GM12892 (cell line): ENCODE data around the gene TMEM120A. TPM values are rescaled to one million over a fixed set of nuclear protein-coding genes. Genes with fewer than 3 reads are reported as not detected.
"Not testable (repeated sequence)": the region's sequence is repeated elsewhere in the genome, so short reads cannot be mapped to it uniquely, and the experiment has no call there.

Experiments
- DNase-seq: peaks from one replicate; pipeline ENCODE4 v3.0.0; 2011; ENCODE audit not compliant: insufficient read length
- FAIRE-seq: peaks from 2 replicates; lab custom pipeline; 2011; peaks lifted over from hg19 to GRCh38; lab: Jason Lieb, UNC
- POLR2A ChIP-seq: IDR thresholded peaks from 2 replicates; pipeline ENCODE4 v1.6.1; 2011; ENCODE audit warnings: low read depth, low read length, control low read depth
- POLR2AphosphoS5 ChIP-seq: IDR thresholded peaks from 2 replicates; pipeline ENCODE4 v1.6.1; 2011; ENCODE audit warnings: low read depth, low read length, control low read depth
- TAF1 ChIP-seq: IDR thresholded peaks from 2 replicates; pipeline ENCODE4 v1.6.1; 2011; ENCODE audit warnings: low read depth, mild to moderate bottlenecking, control low read depth, low read length, borderline replicate concordance
- polyA plus RNA-seq: library from polyadenylated mRNA; unstranded; fragments of >200 nt; gene quantifications from one replicate; pipeline ENCODE4 v1.2.1, GENCODE V29; 2012; ENCODE audit warnings: missing spikeins, inconsistent platforms; ENCODE audit not compliant: missing spikeins

The TMEM120A gene
- polyA plus RNA-seq: 21.2 TPM

- DNase-seq (peak; percentile 100), FAIRE-seq (peak; percentile 99)
- TF ChIP-seq POLR2AphosphoS5: 0 out of 2 replicates have a peak, but pooled peaks have one; percentile 46
- peak; percentile 64; the same call in 1 of the 2 replicates for TF ChIP-seq POLR2A
- no peak for TF ChIP-seq TAF1
Observed at GRCh38 chr7:75994388-75995051, at the start of gene TMEM120A. TMEM120A (minus strand) TSS chr7:75994595; CDS start chr7:75994570, 25 bp downstream.

- no peak for TF ChIP-seq POLR2AphosphoS5
- no peak for TF ChIP-seq POLR2A
- no peak for TF ChIP-seq TAF1
- DNase-seq (no peak), FAIRE-seq (no peak)
Observed at GRCh38 chr7:76040126-76040525, 45.7 kb upstream of the TMEM120A start.

- TF ChIP-seq POLR2A (no peak), TAF1 (no peak), POLR2AphosphoS5 (no peak)
- no peak for DNase-seq
Observed at GRCh38 chr7:76037310-76037709, 42.9 kb upstream of the TMEM120A start.

GRCh38 chr7:76031964-76032363 lies 37.6 kb upstream of the TMEM120A start:
- TF ChIP-seq TAF1: no peak
- no peak for TF ChIP-seq POLR2AphosphoS5
- no peak for TF ChIP-seq POLR2A
- DNase-seq (no peak), FAIRE-seq (no peak)

More at GRCh38 chr7:76037310-76037709, 42.9 kb upstream of the TMEM120A start:
- FAIRE-seq: no peak

GRCh38 chr7:76029682-76030081 lies 35.3 kb upstream of the TMEM120A start:
- FAIRE-seq, DNase-seq: not testable (repeated sequence)

- no peak for DNase-seq
- no peak for TF ChIP-seq POLR2A
- TF ChIP-seq POLR2AphosphoS5: no peak
- no peak for TF ChIP-seq TAF1
- no peak for FAIRE-seq
Observed at GRCh38 chr7:76023002-76023401, 28.6 kb upstream of the TMEM120A start.

- DNase-seq: no peak
- FAIRE-seq: no peak
- TF ChIP-seq TAF1 (no peak), POLR2A (no peak), POLR2AphosphoS5 (no peak)
Observed at GRCh38 chr7:76022026-76022780, 27.8 kb upstream of the TMEM120A start.

- DNase-seq (peak; percentile 56), FAIRE-seq (peak; percentile 84)
- no peak for TF ChIP-seq POLR2AphosphoS5
- TF ChIP-seq POLR2A: no peak
- TF ChIP-seq TAF1: no peak
Observed at GRCh38 chr7:76020031-76020714, 25.8 kb upstream of the TMEM120A start.

GRCh38 chr7:76018520-76018919 lies 24.1 kb upstream of the TMEM120A start:
- not testable (repeated sequence) for FAIRE-seq, DNase-seq

GRCh38 chr7:76016191-76016947 lies 22.0 kb upstream of the TMEM120A start:
- DNase-seq (no peak), FAIRE-seq (no peak)
- TF ChIP-seq POLR2A (no peak), POLR2AphosphoS5 (no peak), TAF1 (no peak)

- DNase-seq (no peak), FAIRE-seq (no peak)
- no peak for TF ChIP-seq POLR2A
- no peak for TF ChIP-seq TAF1
- no peak for TF ChIP-seq POLR2AphosphoS5
Observed at GRCh38 chr7:76011442-76011861, 17.1 kb upstream of the TMEM120A start.
